Activated CD8-positive, alpha-beta T cell treated with anti-CD3 and anti-CD28 coated beads, Interleukin-2, amount 10 ng/mL, durations not matched to agents 7 days and 5 days (primary cell): ENCODE results near the gene FICD. TPM values are rescaled to one million over a fixed set of nuclear protein-coding genes. Genes with fewer than 3 reads are reported as not detected.
"Not testable (repeated sequence)": the region's sequence is repeated elsewhere in the genome, so short reads cannot be mapped to it uniquely, and the experiment has no call there.

Experiments
- ATAC-seq: fragments of 150-1000 bp; cut with Tn5 transposase; one replicate; pipeline ENCODE4 v1.10.0; 2021; ENCODE audit warnings: moderate library complexity
- CTCF ChIA-PET: fragments of 350-600 bp; sonication (Branson Sonifier 250); formaldehyde crosslinking; loops from one replicate; lab custom pipeline; 2021; ENCODE audit warnings: antibody characterized with exemption; lab: Charles Lee
- POLR2A ChIA-PET: fragments of 350-600 bp; sonication (Branson Sonifier 250); formaldehyde crosslinking; loops from one replicate; lab custom pipeline; 2021; ENCODE audit warnings: antibody characterized with exemption; lab: Charles Lee
- DNase-seq: peaks from one replicate; pipeline ENCODE4 v3.0.0-alpha.2; 2020
- H3K27ac Mint-ChIP-seq: one replicate; pipeline ENCODE4 v1.8.0; 2021; ENCODE audit warnings: mild to moderate bottlenecking, mixed read lengths
- H3K27me3 Mint-ChIP-seq: one replicate; pipeline ENCODE4 v1.8.0; 2021; ENCODE audit warnings: low read depth, mixed read lengths
- H3K36me3 Mint-ChIP-seq: one replicate; pipeline ENCODE4 v1.8.0; 2021; ENCODE audit warnings: low read depth, mixed read lengths
- H3K4me1 Mint-ChIP-seq: one replicate; pipeline ENCODE4 v1.8.0; 2021; ENCODE audit warnings: low read depth, mixed read lengths
- H3K4me3 Mint-ChIP-seq: one replicate; pipeline ENCODE4 v1.8.0; 2021; ENCODE audit warnings: mild to moderate bottlenecking, mixed read lengths
- H3K9me3 Mint-ChIP-seq: one replicate; pipeline ENCODE4 v1.8.0; 2022; ENCODE audit warnings: mixed read lengths; ENCODE audit not compliant: insufficient read depth
- total RNA-seq, 2 experiments: library from RNA; stranded (reverse); gene quantifications; one replicate each; pipeline ENCODE4 v1.2.3, GENCODE V29; 2021

FICD gene
- total RNA-seq, 2 experiments from 2014 or later = 4.6 to 5.2 TPM

GRCh38 chr12:108543652-108544051 is 28.6 kb downstream of the FICD start:
- H3K4me1 Mint-ChIP-seq = peaks cover 2% of the 10 kb centered on the region
- POLR2A ChIA-PET = interaction anchor here (1.8 kb wide), 1 partner anchor 17 kb away, joined by 10 read pairs; the partner anchor contains the start of gene SART3
- H3K9me3 Mint-ChIP-seq = no peaks in the 10 kb centered on the region

GRCh38 chr12:108547686-108548085 is 32.6 kb downstream of the FICD start:
- Mint-ChIP-seq H3K27ac (no peak overlapping the region), H3K4me3 (no peak overlapping the region), H3K27me3 (no peaks in the 10 kb centered on the region), H3K4me1 (peaks cover 29% of the 10 kb centered on the region), H3K36me3 (peaks cover 56% of the 10 kb centered on the region), H3K9me3 (no peaks in the 10 kb centered on the region)
- no peak for ATAC-seq
- ChIA-PET POLR2A (no interaction called here), CTCF (no interaction called here)
- peak; percentile 11 for DNase-seq

More at GRCh38 chr12:108543652-108544051, 28.6 kb downstream of the FICD start:
- DNase-seq (peak; percentile 13), ATAC-seq (no peak)
- H3K4me3 Mint-ChIP-seq = no peak overlapping the region
- H3K27me3 Mint-ChIP-seq = no peaks in the 10 kb centered on the region
- H3K36me3 Mint-ChIP-seq = peaks cover 49% of the 10 kb centered on the region
- no peak overlapping the region for H3K27ac Mint-ChIP-seq
- CTCF ChIA-PET = interaction anchor here (0.7 to 1.4 kb wide), 2 partner anchors 9 to 31 kb away, joined by 3 read pairs; no protein-coding TSS in a partner anchor

- no peak for ATAC-seq
- Mint-ChIP-seq H3K27me3 (no peaks in the 10 kb centered on the region), H3K27ac (no peak overlapping the region), H3K9me3 (no peaks in the 10 kb centered on the region), H3K36me3 (peaks cover 44% of the 10 kb centered on the region), H3K4me3 (no peak overlapping the region), H3K4me1 (peaks cover 37% of the 10 kb centered on the region)
- ChIA-PET CTCF (interaction anchor here (1.1 to 2.3 kb wide), 3 partner anchors 11 to 115 kb away, joined by 4 to 10 read pairs (median 5); partner anchors contain the start of gene SART3), POLR2A (interaction anchor here (0.5 to 1.5 kb wide), 2 partner anchors 12 to 503 kb away, joined by 3 to 11 read pairs; partner anchors contain the start of genes SART3 and USP30)
- peak; percentile 8 for DNase-seq
These were observed 34.0 kb downstream of the FICD start for GRCh38 chr12:108548954-108549521.

GRCh38 chr12:108551535-108551934 is 36.5 kb downstream of the FICD start:
- ATAC-seq (peak; percentile 44), DNase-seq (no peak)
- H3K36me3 Mint-ChIP-seq = peaks cover 36% of the 10 kb centered on the region
- H3K4me3 Mint-ChIP-seq = peak overlapping the region; percentile 10
- ChIA-PET POLR2A (no interaction called here), CTCF (no interaction called here)
- H3K27me3 Mint-ChIP-seq = no peaks in the 10 kb centered on the region
- H3K27ac Mint-ChIP-seq = no peak overlapping the region
- peaks cover 51% of the 10 kb centered on the region for H3K4me1 Mint-ChIP-seq
- no peaks in the 10 kb centered on the region for H3K9me3 Mint-ChIP-seq

- no peak overlapping the region for H3K27ac Mint-ChIP-seq
- peaks cover 36% of the 10 kb centered on the region for H3K36me3 Mint-ChIP-seq
- ATAC-seq (no peak), DNase-seq (no peak)
- peaks cover 63% of the 10 kb centered on the region for H3K4me1 Mint-ChIP-seq
- H3K9me3 Mint-ChIP-seq = no peaks in the 10 kb centered on the region
- H3K27me3 Mint-ChIP-seq = no peaks in the 10 kb centered on the region
- POLR2A ChIA-PET = no interaction called here
- CTCF ChIA-PET = no interaction called here
- no peak overlapping the region for H3K4me3 Mint-ChIP-seq
These were observed 38.7 kb downstream of the FICD start for GRCh38 chr12:108553799-108554198.

GRCh38 chr12:108555383-108555782 is 40.3 kb downstream of the FICD start:
- ATAC-seq, DNase-seq, H3K4me3 Mint-ChIP-seq, H3K9me3 Mint-ChIP-seq, H3K27me3 Mint-ChIP-seq, H3K27ac Mint-ChIP-seq: not testable (repeated sequence)
- POLR2A ChIA-PET = interaction anchor here (0.6 kb wide), 1 partner anchor 1603 kb away, joined by 3 read pairs; no protein-coding TSS in a partner anchor
- Mint-ChIP-seq H3K36me3 (peaks cover 33% of the 10 kb centered on the region), H3K4me1 (peaks cover 69% of the 10 kb centered on the region)
- CTCF ChIA-PET = interaction anchor here (2.5 kb wide), 1 partner anchor 63 kb away, joined by 13 read pairs; no protein-coding TSS in a partner anchor

GRCh38 chr12:108559007-108559655 is 44.1 kb downstream of the FICD start:
- Mint-ChIP-seq H3K36me3 (peaks cover 30% of the 10 kb centered on the region), H3K27me3 (no peaks in the 10 kb centered on the region), H3K9me3 (no peaks in the 10 kb centered on the region), H3K4me1 (peaks cover 55% of the 10 kb centered on the region), H3K27ac (peak overlapping the region; percentile 75), H3K4me3 (peak overlapping the region; percentile 100)
- ChIA-PET POLR2A (interaction anchor here (6.9 kb wide), 1 partner anchor 72 kb away, joined by 121 read pairs; the partner anchor contains the start of gene SELPLG), CTCF (interaction anchor here (1.4 to 19.8 kb wide), 4 partner anchors 10 to 72 kb away, joined by 5 to 574 read pairs (median 18); no protein-coding TSS in a partner anchor)
- DNase-seq (peak; percentile 4), ATAC-seq (no peak)

- ATAC-seq = no peak
- Mint-ChIP-seq H3K9me3 (no peaks in the 10 kb centered on the region), H3K36me3 (peaks cover 35% of the 10 kb centered on the region), H3K27me3 (no peaks in the 10 kb centered on the region), H3K4me3 (peak overlapping the region; percentile 100), H3K4me1 (peaks cover 60% of the 10 kb centered on the region), H3K27ac (peak overlapping the region; percentile 100)
- POLR2A ChIA-PET = interaction anchor here (1.3 to 6.9 kb wide), 3 partner anchors 58 to 172 kb away, joined by 5 to 121 read pairs (median 31); partner anchors contain the start of genes CORO1C and SELPLG
- CTCF ChIA-PET = interaction anchor here (1.4 to 19.8 kb wide), 5 partner anchors 9 to 105 kb away, joined by 5 to 574 read pairs (median 27); no protein-coding TSS in a partner anchor
- DNase-seq = no peak
These were observed 44.7 kb downstream of the FICD start for GRCh38 chr12:108559748-108560147.

GRCh38 chr12:108560321-108560721 is 45.2 kb downstream of the FICD start:
- Mint-ChIP-seq H3K27ac (peak overlapping the region; percentile 100), H3K36me3 (peaks cover 37% of the 10 kb centered on the region), H3K27me3 (no peaks in the 10 kb centered on the region), H3K4me1 (peaks cover 61% of the 10 kb centered on the region), H3K9me3 (no peaks in the 10 kb centered on the region), H3K4me3 (peak overlapping the region; percentile 100)
- ChIA-PET CTCF (interaction anchor here (0.5 to 19.8 kb wide), 9 partner anchors 9 to 320 kb away, joined by 3 to 574 read pairs (median 5); no protein-coding TSS in a partner anchor), POLR2A (interaction anchor here (1.3 to 6.9 kb wide), 6 partner anchors 11 to 172 kb away, joined by 3 to 121 read pairs (median 10); partner anchors contain the start of genes CORO1C and SELPLG)
- DNase-seq (no peak), ATAC-seq (no peak)

GRCh38 chr12:108560752-108561719 is 46.0 kb downstream of the FICD start, which contains the start of gene SART3:
TSS of gene SART3 (minus strand) at chr12:108561173. CDS start at chr12:108561154, 19 bp downstream.
- ChIA-PET POLR2A (interaction anchor here (0.8 to 6.9 kb wide), 8 partner anchors 12 to 171 kb away, joined by 3 to 121 read pairs (median 8); partner anchors contain the start of genes CORO1C and SELPLG), CTCF (interaction anchor here (1.1 to 19.8 kb wide), 8 partner anchors 8 to 299 kb away, joined by 3 to 574 read pairs (median 8); no protein-coding TSS in a partner anchor)
- Mint-ChIP-seq H3K9me3 (no peaks in the 10 kb centered on the region), H3K27me3 (no peaks in the 10 kb centered on the region), H3K4me3 (peak within 1 kb of the TSS; percentile 100), H3K36me3 (peaks cover 41% of the 10 kb centered on the region), H3K4me1 (peaks cover 62% of the 10 kb centered on the region), H3K27ac (peak within 1 kb of the TSS; percentile 100)
- peak; percentile 87 for DNase-seq
- peak; percentile 51 for ATAC-seq
